T-helper 2 cell (primary cell): Measurements from ENCODE around the gene CNP.
"Not testable (repeated sequence)": the region's sequence is repeated elsewhere in the genome, so short reads cannot be mapped to it uniquely, and the experiment has no call there.

Experiments used
- DNase-seq, 5 experiments: peaks; one replicate each; pipeline versions ENCODE4 v3.0.0 to v3.0.0-alpha.2; 2012 to 2022

CNP gene

GRCh38 chr17:42010266-42010680, 43.7 kb downstream of the CNP start:
- not testable (repeated sequence) for DNase-seq

GRCh38 chr17:42010898-42011516, 44.4 kb downstream of the CNP start:
- DNase-seq = no peak

GRCh38 chr17:42012363-42012762, 45.8 kb downstream of the CNP start:
- not testable (repeated sequence) for DNase-seq

GRCh38 chr17:42013740-42014139, 47.1 kb downstream of the CNP start:
- DNase-seq = not testable (repeated sequence)

GRCh38 chr17:42016411-42016831, 49.8 kb downstream of the CNP start:
- peak in 1 of 5 experiments; percentile 44 for DNase-seq

GRCh38 chr17:42016941-42017865, 50.6 kb downstream of the CNP start, which contains the start of gene DNAJC7:
Gene DNAJC7 (minus strand): TSS chr17:42017439. CDS start chr17:42017416, 23 bp downstream.
- DNase-seq = peak; percentile 73 to 96 (median 82)

GRCh38 chr17:42017866-42018200, 51.2 kb downstream of the CNP start:
- peak in 1 of 5 experiments; percentile 49 for DNase-seq

GRCh38 chr17:42018339-42018738, 51.7 kb downstream of the CNP start:
- DNase-seq = no peak

- DNase-seq = no peak
These were observed 52.4 kb downstream of the CNP start for GRCh38 chr17:42018988-42019387.

GRCh38 chr17:42019509-42020404, 53.2 kb downstream of the CNP start, which contains the start of gene NKIRAS2:
Gene NKIRAS2 (plus strand): TSS chr17:42020090. CDS start chr17:42021578, 1,488 bp downstream.
- peak; percentile 84 to 94 (median 93) for DNase-seq

GRCh38 chr17:42020845-42021244, 54.2 kb downstream of the CNP start:
- DNase-seq = not testable (repeated sequence)

GRCh38 chr17:42023524-42024349, 57.1 kb downstream of the CNP start:
- DNase-seq = no peak

GRCh38 chr17:42025191-42025579, 58.6 kb downstream of the CNP start:
- no peak for DNase-seq

GRCh38 chr17:42025936-42026335, 59.3 kb downstream of the CNP start:
- DNase-seq = no peak

GRCh38 chr17:42026857-42027589, 60.4 kb downstream of the CNP start:
- DNase-seq = no peak
